ENCODE measurements around the gene WNT9A. TPM values are rescaled to one million over a fixed set of nuclear protein-coding genes. Genes with fewer than 3 reads are reported as not detected.

The WNT9A gene, protein sequence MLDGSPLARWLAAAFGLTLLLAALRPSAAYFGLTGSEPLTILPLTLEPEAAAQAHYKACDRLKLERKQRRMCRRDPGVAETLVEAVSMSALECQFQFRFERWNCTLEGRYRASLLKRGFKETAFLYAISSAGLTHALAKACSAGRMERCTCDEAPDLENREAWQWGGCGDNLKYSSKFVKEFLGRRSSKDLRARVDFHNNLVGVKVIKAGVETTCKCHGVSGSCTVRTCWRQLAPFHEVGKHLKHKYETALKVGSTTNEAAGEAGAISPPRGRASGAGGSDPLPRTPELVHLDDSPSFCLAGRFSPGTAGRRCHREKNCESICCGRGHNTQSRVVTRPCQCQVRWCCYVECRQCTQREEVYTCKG
- total RNA-seq (2022; extraction: Qiagen RNA extraction), result 6.8 to 10.2 TPM (median 7.9 TPM) in 5 replicates

DNA sequence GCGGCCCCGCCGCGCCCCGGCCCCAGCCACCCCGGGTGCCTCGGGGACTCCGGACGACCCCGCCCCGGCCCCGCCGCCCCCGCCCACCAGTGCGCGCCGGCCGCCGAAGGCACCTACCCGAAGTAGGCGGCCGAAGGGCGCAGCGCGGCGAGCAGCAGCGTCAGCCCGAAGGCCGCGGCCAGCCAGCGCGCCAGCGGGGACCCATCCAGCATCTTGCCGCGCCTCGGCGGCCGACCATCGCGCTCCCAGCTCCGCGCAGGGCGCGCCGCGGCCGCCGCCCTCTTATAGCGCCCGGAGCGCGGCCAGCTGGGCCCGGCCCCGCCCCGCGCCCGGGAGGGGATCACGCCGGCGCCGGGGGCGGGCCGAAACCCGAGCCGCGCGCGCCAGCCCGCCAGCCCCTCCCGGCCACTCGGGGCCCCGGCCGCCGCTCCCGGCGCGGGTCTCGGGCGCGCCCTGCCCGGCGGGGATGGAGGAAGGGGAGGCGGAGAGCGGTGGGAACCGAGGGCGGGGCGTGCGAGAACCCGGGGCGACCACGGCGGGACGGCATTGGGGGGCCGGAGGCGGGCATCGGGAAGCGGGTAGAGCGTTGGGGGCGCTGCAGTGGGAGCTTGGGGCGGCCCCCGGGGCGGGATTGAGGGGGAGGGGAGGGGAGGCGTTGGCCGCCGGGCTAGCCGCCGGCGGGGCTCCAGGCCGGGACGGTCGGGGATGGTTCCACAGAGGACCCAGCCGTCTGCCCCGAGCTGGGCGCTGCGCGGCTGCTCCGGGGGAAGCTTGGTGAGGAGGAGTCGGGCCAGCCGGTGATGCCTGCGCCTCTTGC is at the start of gene WNT9A:
Gene WNT9A, minus strand, starts transcription at position 257 of the 817 bp plus-strand sequence. Its CDS starts 45 bp downstream, at position 212.

Other genes starting within 250 kb of the WNT9A start
- 23.9 to 30.9 TPM (median 30.3 TPM) in 5 replicates for gene JMJD4, start 212.6 kb downstream of the WNT9A start, total RNA-seq (2022; extraction: Qiagen RNA extraction)
- gene SNAP47, start 212.5 kb downstream of the WNT9A start, total RNA-seq (2022; extraction: Qiagen RNA extraction), result 25.4 to 29.3 TPM (median 28.6 TPM) in 5 replicates
- not detected in 5 replicates for gene PRSS38, start 132.3 kb downstream of the WNT9A start, total RNA-seq (2022; extraction: Qiagen RNA extraction)
- gene WNT3A, start 59.1 kb upstream of the WNT9A start, total RNA-seq (2022; extraction: Qiagen RNA extraction), result 0.04 to 0.06 TPM in 2 of 5 replicates, not detected in the others
- gene ARF1, start 134.8 kb upstream of the WNT9A start, total RNA-seq (2022; extraction: Qiagen RNA extraction), result 374 to 460 TPM (median 440 TPM) in 5 replicates
- gene C1orf35, start 155.4 kb upstream of the WNT9A start, total RNA-seq (2022; extraction: Qiagen RNA extraction), result 29.4 to 41.3 TPM (median 39.2 TPM) in 5 replicates
- gene MRPL55, start 161.4 kb upstream of the WNT9A start, total RNA-seq (2022; extraction: Qiagen RNA extraction), result 76.4 to 92.1 TPM (median 83.8 TPM) in 5 replicates
- 116 to 157 TPM (median 153 TPM) in 5 replicates for gene GUK1, start 192.3 kb upstream of the WNT9A start, total RNA-seq (2022; extraction: Qiagen RNA extraction)
- 0.09 to 0.58 TPM (median 0.41 TPM) in 5 replicates for gene GJC2, start 202.0 kb upstream of the WNT9A start, total RNA-seq (2022; extraction: Qiagen RNA extraction)
- gene IBA57, start 217.9 kb upstream of the WNT9A start, total RNA-seq (2022; extraction: Qiagen RNA extraction), result 4.1 to 6.6 TPM (median 5.9 TPM) in 5 replicates